Measurements from ENCODE around the gene TOX3. TPM values are rescaled to one million over a fixed set of nuclear protein-coding genes. Genes with fewer than 3 reads are reported as not detected.

The TOX3 gene
- total and polyA plus RNA-seq, 8 donors, result 2.8 to 6.0 (median 4.9) TPM

GRCh38 chr16:52545222-52545897 lies 1.6 kb downstream of the TOX3 start:
- H3K4me1 ChIP-seq, result peaks cover 0 to 2% of the 10 kb centered on the region in 2 donors
- no peaks in the 10 kb centered on the region for H3K36me3 ChIP-seq
- peak; percentile 57 for ATAC-seq
- peak overlapping the region; percentile 31 to 38 for H3K4me3 ChIP-seq
- no peaks in the 10 kb centered on the region for H3K9me3 ChIP-seq
- no peak overlapping the region for H3K27ac ChIP-seq
- no peak for TF ChIP-seq CTCF (IDR thresholded peaks at IDR 0.05)
- intact Hi-C loops (cut with DNase I), result no loop called here
- H3K27me3 ChIP-seq, result peaks cover 27 to 78% of the 10 kb centered on the region in 2 donors
- DNase-seq, result peak in 1 of 4 donors; percentile 67

DNA sequence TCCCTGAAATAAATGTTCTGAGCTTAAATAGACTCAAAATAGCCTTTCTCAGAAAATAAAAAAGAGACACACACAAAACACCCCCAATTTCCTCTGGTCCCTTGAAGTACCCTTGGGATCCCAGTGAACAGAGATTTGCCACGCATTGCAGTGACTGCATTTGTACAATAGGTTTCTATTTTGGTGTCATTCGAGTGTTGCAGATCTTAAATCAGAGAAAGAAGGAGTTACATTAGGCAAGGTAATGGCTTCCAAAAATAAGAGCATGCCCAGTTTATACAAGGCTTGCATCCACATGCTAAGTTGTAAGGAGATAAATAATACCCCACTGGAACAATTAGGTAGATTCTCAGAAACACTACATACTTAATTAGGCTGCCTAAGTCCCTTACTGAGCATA lies 2.2 kb downstream of the TOX3 start:
- Histone ChIP-seq H3K27ac (no peak overlapping the region), H3K36me3 (no peaks in the 10 kb centered on the region), H3K9me3 (no peaks in the 10 kb centered on the region), H3K4me1 (peaks cover 0 to 2% of the 10 kb centered on the region in 2 donors), H3K27me3 (peaks cover 27 to 75% of the 10 kb centered on the region in 2 donors), H3K4me3 (peak overlapping the region in 1 of 2 donors; percentile 38)
- no peak for DNase-seq
- intact Hi-C loops (cut with DNase I), result no loop called here
- no peak for ATAC-seq
- TF ChIP-seq CTCF (IDR thresholded peaks at IDR 0.05), result no peak

- Histone ChIP-seq H3K27me3 (peaks cover 24 to 65% of the 10 kb centered on the region in 2 donors), H3K9me3 (no peaks in the 10 kb centered on the region), H3K4me3 (no peak overlapping the region), H3K27ac (no peak overlapping the region), H3K36me3 (no peaks in the 10 kb centered on the region), H3K4me1 (peaks cover 0 to 2% of the 10 kb centered on the region in 2 donors)
- no peak for DNase-seq
- intact Hi-C loops (cut with DNase I), result no loop called here
- ATAC-seq, result no peak
- no peak for TF ChIP-seq CTCF (IDR thresholded peaks at IDR 0.05)
Observed at GRCh38 chr16:52543654-52544053, 3.3 kb downstream of the TOX3 start.

DNA sequence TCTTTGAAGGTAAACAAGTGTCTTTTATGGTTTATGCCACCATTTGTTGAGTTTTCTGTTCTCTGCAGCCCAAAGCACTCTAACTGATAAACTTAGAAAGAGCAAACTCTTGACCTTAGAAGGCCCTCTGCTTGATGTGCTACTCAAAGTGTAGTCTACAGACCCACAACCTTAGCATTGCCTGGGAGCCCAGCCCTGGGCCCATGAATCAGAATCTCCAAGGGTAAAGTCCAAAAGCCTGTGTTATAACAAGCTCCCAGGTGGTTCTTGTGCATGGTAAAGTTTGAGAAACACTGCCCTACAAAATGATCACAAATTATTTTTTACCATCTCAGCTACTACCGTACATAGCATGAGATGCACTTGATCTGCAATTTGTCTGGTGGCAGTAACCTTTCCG lies 6.0 kb downstream of the TOX3 start:
- H3K4me3 ChIP-seq, result no peak overlapping the region
- H3K36me3 ChIP-seq, result no peaks in the 10 kb centered on the region
- H3K4me1 ChIP-seq, result peaks cover 0 to 2% of the 10 kb centered on the region in 2 donors
- ATAC-seq (no peak), DNase-seq (no peak)
- H3K9me3 ChIP-seq, result no peaks in the 10 kb centered on the region
- H3K27ac ChIP-seq, result no peak overlapping the region
- intact Hi-C loops (cut with DNase I), result no loop called here
- TF ChIP-seq CTCF (IDR thresholded peaks at IDR 0.05), result no peak
- peaks cover 17 to 42% of the 10 kb centered on the region in 2 donors for H3K27me3 ChIP-seq

GRCh38 chr16:52539191-52539590 lies 7.8 kb downstream of the TOX3 start:
- TF ChIP-seq CTCF (IDR thresholded peaks at IDR 0.05), result no peak
- Histone ChIP-seq H3K9me3 (no peaks in the 10 kb centered on the region), H3K36me3 (no peaks in the 10 kb centered on the region), H3K27ac (no peak overlapping the region), H3K4me3 (no peak overlapping the region), H3K27me3 (peaks cover 0 to 24% of the 10 kb centered on the region in 2 donors), H3K4me1 (no peaks in the 10 kb centered on the region)
- intact Hi-C loops (cut with DNase I), result no loop called here
- no peak for ATAC-seq
- no peak for DNase-seq
